ENCODE measurements around the gene F11. TPM values are rescaled to one million over a fixed set of nuclear protein-coding genes. Genes with fewer than 3 reads are reported as not detected.

The F11 gene
- total and polyA plus RNA-seq, 2 experiments from 2014 or later: 0.74 to 2.1 TPM

DNA sequence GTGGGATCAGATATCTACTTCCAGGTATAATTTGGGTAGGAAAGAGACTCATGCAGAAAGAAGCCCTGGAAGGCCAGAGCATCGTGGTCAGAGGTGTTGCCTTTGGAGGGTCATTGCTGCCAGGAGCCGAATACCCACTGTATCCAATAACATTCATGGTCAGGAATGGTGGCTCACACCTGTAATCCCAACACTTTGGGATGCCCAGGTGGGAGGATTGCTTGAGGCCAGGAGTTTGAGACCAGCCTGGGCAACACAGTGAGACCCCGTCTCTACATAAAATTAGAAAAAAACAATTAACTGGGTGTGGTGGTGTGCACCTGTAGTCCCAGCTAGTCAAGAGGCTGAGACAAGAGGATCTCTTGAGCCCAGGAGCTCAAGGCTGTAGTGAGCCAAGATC, 10.9 kb upstream of the F11 start (continued):
- TF ChIP-seq ZNF462 (CRISPR knock-in tag; IDR thresholded peaks at IDR 0.05): no peak
- TF ChIP-seq POLR2AphosphoS5 (IDR thresholded peaks at IDR 0.05; ENCODE audit: low read depth): no peak
- TF ChIP-seq STAT1 (IDR thresholded peaks at IDR 0.05; ENCODE audit: unreplicated experiment): no peak

GRCh38 chr4:186258216-186258811, 7.7 kb upstream of the F11 start:
- Histone ChIP-seq H3K27me3 (ENCODE audit: insufficient read depth) (no peaks in the 10 kb centered on the region), H3K27ac (ENCODE audit: low read depth) (no peak overlapping the region), H4K20me1 (replicated peaks; ENCODE audit: insufficient read depth) (no peaks in the 10 kb centered on the region), H3K4me1 (ENCODE audit: insufficient read depth) (peaks cover 3% of the 10 kb centered on the region; the same call in 1 of the 2 replicates), H3F3A (replicated peaks; ENCODE audit: low read depth) (no peaks in the 10 kb centered on the region), H3K36me3 (ENCODE audit: insufficient read depth) (0 out of 2 replicates have a peak, but pooled peaks cover 4% of the 10 kb centered on the region), H3K9me2 (ENCODE audit: insufficient read depth) (no peaks in the 10 kb centered on the region; the same call in 1 of the 2 replicates), H2AFZ (no peak overlapping the region), H3K79me2 (replicated peaks; ENCODE audit: insufficient read depth) (no peaks in the 10 kb centered on the region), H3K4me2 (no peak overlapping the region), H3K4me3 (no peak overlapping the region)
- no peak overlapping the region for H3K4me3 Mint-ChIP-seq
- H3K27ac Mint-ChIP-seq: no peak overlapping the region
- H3K27me3 Mint-ChIP-seq (ENCODE audit: insufficient read depth, low read depth, poor library complexity): peaks cover 7% of the 10 kb centered on the region
- no peak for ATAC-seq
- H3K36me3 Mint-ChIP-seq (ENCODE audit: low read depth): peaks cover 57% of the 10 kb centered on the region
- no peak for DNase-seq (ENCODE audit: low spot score)
- peaks cover 13% of the 10 kb centered on the region for H3K9me3 Mint-ChIP-seq
- H3K4me1 Mint-ChIP-seq: peaks cover 9% of the 10 kb centered on the region
- TF ChIP-seq CTCF (conservative IDR thresholded peaks at IDR 0.05; ENCODE audit: low read depth in 2 of 2) (no peak), ZNF331 (CRISPR knock-in tag; IDR thresholded peaks at IDR 0.05; ENCODE audit: low read depth) (no peak), EZH2 (IDR thresholded peaks at IDR 0.05; ENCODE audit: low read depth, unreplicated experiment) (no peak), STAT1 (IDR thresholded peaks at IDR 0.05; ENCODE audit: unreplicated experiment) (no peak), JUNB (IDR thresholded peaks at IDR 0.05; ENCODE audit: unreplicated experiment) (no peak), ZNF114 (CRISPR knock-in tag; IDR thresholded peaks at IDR 0.05) (no peak), REST (IDR thresholded peaks at IDR 0.05; ENCODE audit: unreplicated experiment) (no peak), ETS1 (IDR thresholded peaks at IDR 0.05) (no peak), POLR2AphosphoS5 (IDR thresholded peaks at IDR 0.05; ENCODE audit: low read depth) (no peak)

Data from GM23338 (cell line).